ENCODE results near the gene CRADD. TPM values are rescaled to one million over a fixed set of nuclear protein-coding genes. Genes with fewer than 3 reads are reported as not detected.

CRADD gene
- total and polyA plus RNA-seq, 2 donors (not counting 3 experiments of a cell fraction or from before 2014, with no cell fraction given) = 11.7 to 14.5 TPM

- no TSS peak for BruUV-seq (replicated peaks)
- no peak overlapping the region for H3K4me3 ChIP-seq (replicated peaks in 1 of 3; ENCODE audit: insufficient read depth in 1 of 3, low read depth in 1 of 3, low read length in 3 of 3)
- dilution Hi-C loops (cut with MboI; ENCODE audit: extremely low pct_ligation_motif_present, low sequenced_read_pairs) = no loop called here
- peak overlapping the region; percentile 29 for H3K4me2 ChIP-seq (ENCODE audit: insufficient read depth, low read length)
- peak; percentile 75 for DNase-seq (ENCODE audit: low read depth, low spot score)
- intact Hi-C loops (cut with micrococcal nuclease) = no loop called here
- H3K27me3 ChIP-seq (ENCODE audit: control insufficient read depth in 2 of 2, insufficient read depth in 2 of 2, low read length in 2 of 2) = no peaks in the 10 kb centered on the region
- FAIRE-seq = peak; percentile 77
- H3K79me2 ChIP-seq (ENCODE audit: control insufficient read depth, insufficient read depth, low read length) = no peaks in the 10 kb centered on the region
- no peaks in the 10 kb centered on the region for H3K9me1 ChIP-seq (replicated peaks; ENCODE audit: control insufficient read depth, extremely low read depth, insufficient read depth, low read length)
- no peaks in the 10 kb centered on the region for H3K9me3 ChIP-seq (replicated peaks; ENCODE audit: control insufficient read depth, insufficient read depth, low read length)
- H3K9ac ChIP-seq (replicated peaks; ENCODE audit: extremely low read depth, insufficient read depth, low read length) = no peak overlapping the region
- no peaks in the 10 kb centered on the region for H4K20me1 ChIP-seq (replicated peaks; ENCODE audit: control insufficient read depth, extremely low read depth, insufficient read depth, low read length)
- H2AFZ ChIP-seq (ENCODE audit: low read depth, low read length) = no peak overlapping the region
- H3K4me1 ChIP-seq (ENCODE audit: control insufficient read depth, extremely low read depth, insufficient read depth, low read length) = peaks cover 31% of the 10 kb centered on the region
- TF ChIP-seq MYC (IDR thresholded peaks at IDR 0.05; ENCODE audit: low read depth, low read length) (no peak), FOS (IDR thresholded peaks at IDR 0.05; ENCODE audit: borderline replicate concordance, insufficient read depth, low read length) (peak; percentile 98), POLR2AphosphoS5 (IDR thresholded peaks at IDR 0.05; ENCODE audit: insufficient read depth, low read depth, low read length) (peak; percentile 49), CTCF (IDR thresholded peaks at IDR 0.05; ENCODE audit: extremely low read depth in 1 of 2, insufficient read depth in 1 of 2, low read depth in 1 of 2, low read length in 2 of 2) (no peak), MAX (IDR thresholded peaks at IDR 0.05; ENCODE audit: insufficient read depth, insufficient read length) (no peak), JUN (IDR thresholded peaks at IDR 0.05; ENCODE audit: borderline replicate concordance, insufficient read depth, insufficient read length, low read depth) (peak; percentile 90), GATA2 (IDR thresholded peaks at IDR 0.05; ENCODE audit: insufficient read depth, insufficient read length, low read depth, low read length) (peak; percentile 10), POLR2A (IDR thresholded peaks at IDR 0.05; ENCODE audit: low read depth, low read length) (no peak), EZH2 (IDR thresholded peaks at IDR 0.05; ENCODE audit: borderline replicate concordance, low read depth, low read length, severe bottlenecking) (no peak)
- ChIA-PET POLR2A (interaction anchor here (0.6 kb wide), 1 partner anchor 977 kb away, joined by 3 read pairs; no protein-coding TSS in a partner anchor), CTCF (interaction anchor here (0.6 to 2.2 kb wide), 5 partner anchors 24 to 311 kb away, joined by 3 to 10 read pairs (median 4); no protein-coding TSS in a partner anchor)
- no peaks in the 10 kb centered on the region for H3K36me3 ChIP-seq (ENCODE audit: control insufficient read depth in 2 of 2, extremely low read depth in 1 of 2, insufficient read depth in 2 of 2, low read length in 2 of 2)
- peak overlapping the region; percentile 48 for H3K27ac ChIP-seq (ENCODE audit: insufficient read depth, low read depth, low read length)
Observed at GRCh38 chr12:93790472-93791152, 113.4 kb downstream of the CRADD start.
